Kidney glomerular epithelial cell (primary cell): ENCODE results near the gene STT3A.

Experiments used
- DNase-seq: peaks from one replicate; lab custom pipeline; 2025; lab: John Stamatoyannopoulos, UW

Gene STT3A

GRCh38 chr11:125588505-125588904, 4.1 kb upstream of the STT3A start:
- no peak for DNase-seq

GRCh38 chr11:125591649-125592304, 875 bp upstream of the STT3A start:
- DNase-seq, result peak; percentile 81

DNA sequence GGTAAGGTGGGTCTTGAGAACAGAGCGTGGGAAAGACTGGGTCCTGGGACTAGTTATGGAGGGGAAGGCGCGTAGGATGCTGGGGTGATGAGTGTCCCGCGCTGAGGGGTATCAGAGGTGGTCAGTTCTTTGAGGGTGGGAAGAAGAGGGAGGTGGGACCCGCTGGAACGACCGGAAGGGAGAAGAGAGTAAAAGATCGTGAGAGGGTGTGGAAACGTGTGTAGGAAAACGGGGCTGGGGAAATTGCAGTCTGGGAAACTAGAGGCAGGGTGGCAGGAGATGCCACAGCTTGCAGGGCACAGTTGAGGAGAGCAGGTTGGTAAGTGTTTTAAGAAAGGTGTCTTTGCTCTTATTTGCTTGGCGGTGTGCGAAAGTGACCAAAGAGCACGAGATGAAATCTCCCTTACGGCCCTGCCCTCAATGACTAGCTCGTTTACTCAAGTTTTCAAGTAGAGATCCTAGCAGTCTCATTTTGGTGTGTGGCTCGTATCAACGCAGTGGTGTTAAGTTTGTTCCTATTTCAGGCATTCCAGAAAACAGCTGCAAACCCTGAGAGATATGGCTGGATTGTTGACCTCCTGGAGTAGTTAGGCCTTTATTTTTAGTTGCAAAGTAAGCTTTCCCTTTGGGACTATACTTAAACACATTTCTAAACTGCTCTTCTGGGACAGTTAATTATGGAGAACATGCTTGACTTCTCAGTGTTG, 615 bp downstream of the STT3A start:
- DNase-seq, result peak; percentile 63

GRCh38 chr11:125594958-125595357, 2.3 kb downstream of the STT3A start:
- no peak for DNase-seq

- no peak for DNase-seq
These were observed 8.0 kb downstream of the STT3A start for GRCh38 chr11:125600663-125601062.

- no peak for DNase-seq
These were observed 10.6 kb downstream of the STT3A start for GRCh38 chr11:125603207-125603606.

DNA sequence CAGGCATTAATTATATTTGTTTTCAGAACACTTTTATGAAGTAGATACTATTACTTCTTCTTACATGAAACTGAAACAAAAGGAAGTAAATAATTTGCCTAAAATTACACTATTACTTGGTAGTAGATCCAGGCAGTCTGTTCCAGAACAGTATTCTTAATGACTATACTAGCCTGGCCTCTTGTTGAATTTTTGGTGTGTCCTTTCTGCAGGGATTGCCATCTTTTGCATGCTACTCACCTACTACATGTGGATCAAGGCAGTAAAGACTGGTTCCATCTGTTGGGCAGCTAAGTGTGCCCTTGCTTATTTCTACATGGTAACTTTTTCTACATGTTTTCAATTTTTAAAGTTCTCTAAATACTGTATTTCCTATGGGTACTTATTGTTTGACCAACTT, 12.8 kb downstream of the STT3A start:
- no peak for DNase-seq

DNA sequence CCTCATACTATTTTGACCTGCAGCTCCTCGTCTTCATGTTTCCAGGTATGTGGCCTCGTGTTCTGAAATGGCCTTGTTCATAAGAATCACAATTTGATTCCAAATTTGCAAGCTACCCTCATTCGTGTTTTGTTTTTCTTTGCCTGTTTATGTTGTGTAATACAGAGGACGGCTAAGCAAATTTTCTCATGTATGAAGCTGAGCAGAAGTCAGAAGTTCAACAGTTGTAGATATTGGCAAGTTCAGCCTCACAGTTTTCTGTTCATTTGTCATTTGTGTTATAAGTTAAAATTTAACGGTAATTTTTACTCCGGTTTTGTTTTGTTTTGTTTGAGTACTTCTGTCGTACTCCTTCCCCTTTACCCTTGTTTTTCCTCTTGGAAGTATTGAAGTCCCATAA, 16.9 kb downstream of the STT3A start:
- DNase-seq, result no peak

GRCh38 chr11:125618383-125618782, 25.7 kb downstream of the STT3A start:
- no peak for DNase-seq

- DNase-seq, result peak; percentile 45
These were observed 29.3 kb downstream of the STT3A start for GRCh38 chr11:125621995-125622394.

- DNase-seq, result no peak
These were observed 30.4 kb downstream of the STT3A start for GRCh38 chr11:125623064-125623463.

DNA sequence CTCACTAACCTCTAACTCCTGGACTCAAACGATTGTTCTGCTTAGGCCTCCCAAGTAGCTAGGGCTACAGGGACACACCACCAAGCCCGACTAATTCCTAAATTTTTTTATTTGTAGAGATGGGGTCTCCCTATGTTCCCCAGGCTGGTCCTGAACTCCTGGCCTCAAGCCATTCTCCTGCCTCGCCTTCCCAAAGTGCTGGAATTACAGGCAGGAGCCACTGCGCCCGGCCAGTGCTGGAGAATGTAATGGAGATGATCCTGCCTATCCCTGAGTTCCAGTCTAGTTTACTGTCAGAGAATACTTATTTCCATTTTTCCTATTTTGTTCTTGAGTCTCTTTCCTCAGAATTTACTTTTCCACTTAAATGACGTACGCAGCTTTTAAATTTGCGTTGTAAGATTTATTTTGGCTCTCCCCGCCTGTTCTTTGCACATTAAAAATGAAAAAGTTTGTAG, 32.1 kb downstream of the STT3A start, which contains the start of gene CHEK1:
Gene CHEK1 (plus strand): TSS at position 408 of the 458 bp plus-strand sequence. CDS start 1,606 bp downstream, outside the sequence.
- DNase-seq, result no peak

- peak; percentile 72 for DNase-seq
These were observed 32.6 kb downstream of the STT3A start for GRCh38 chr11:125625225-125625629.

DNA sequence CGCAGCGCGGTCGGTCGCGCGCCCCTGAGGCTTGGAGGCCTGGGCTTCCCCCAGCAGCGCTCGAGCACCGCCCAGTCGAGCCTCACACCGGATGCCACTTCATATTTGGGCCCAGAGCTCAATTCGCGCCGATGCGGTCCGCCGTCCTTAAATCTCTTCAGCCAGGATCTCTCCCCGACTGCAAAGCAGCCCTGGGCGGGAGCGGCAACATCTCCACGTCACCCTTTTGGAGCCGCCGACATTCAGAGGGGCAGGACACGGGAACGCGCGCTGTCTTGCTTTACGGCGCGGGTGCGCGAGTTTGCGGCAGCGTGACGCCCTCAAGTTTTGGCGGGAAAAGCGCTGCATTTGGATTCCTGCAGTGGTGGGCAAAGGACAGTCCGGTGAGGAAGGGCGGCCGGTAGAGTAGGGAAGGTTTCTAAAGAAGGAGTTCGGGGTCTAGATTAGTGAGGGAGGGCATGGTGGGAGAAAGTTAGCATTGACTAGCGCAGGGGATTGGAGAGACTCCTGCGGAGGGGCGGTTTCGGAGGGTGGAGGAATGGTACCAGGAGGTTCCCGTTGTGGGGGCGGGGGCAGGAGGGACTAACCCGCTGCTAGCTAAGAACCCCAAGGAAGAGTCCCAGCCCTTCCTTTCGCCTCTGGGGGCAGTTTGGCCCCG, 33.1 kb downstream of the STT3A start:
- DNase-seq, result peak; percentile 85

DNA sequence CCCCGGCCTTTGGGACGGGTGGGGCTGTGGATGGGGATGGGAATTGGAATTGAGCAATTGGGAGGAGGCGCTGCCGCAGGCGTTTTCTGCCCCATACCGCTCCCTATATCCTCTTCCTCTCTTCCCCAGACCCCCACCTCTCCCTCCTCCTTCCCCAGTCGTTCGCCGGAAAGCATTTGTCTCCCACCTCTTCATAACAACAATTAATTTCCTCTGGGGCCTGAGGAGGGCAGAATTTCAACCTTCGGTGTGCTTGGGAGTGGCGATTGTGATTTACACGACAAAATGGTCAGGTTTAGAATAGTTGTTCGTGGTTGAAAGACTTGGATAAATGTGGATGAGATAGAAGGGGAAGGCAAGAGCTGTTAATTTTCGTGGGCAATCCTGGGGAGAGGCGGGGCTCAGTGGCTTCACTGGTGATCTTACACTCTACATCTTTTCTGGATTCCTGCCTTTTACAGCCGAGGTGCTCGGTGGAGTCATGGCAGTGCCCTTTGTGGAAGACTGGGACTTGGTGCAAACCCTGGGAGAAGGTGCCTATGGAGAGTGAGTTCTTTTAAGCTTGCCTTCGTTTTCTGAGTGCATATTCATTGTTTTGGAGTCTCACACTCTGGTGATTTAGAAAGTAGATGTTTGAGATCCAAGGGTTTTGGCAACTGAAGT, 33.8 kb downstream of the STT3A start:
- DNase-seq, result peak; percentile 76

GRCh38 chr11:125627236-125627910, 34.7 kb downstream of the STT3A start:
- no peak for DNase-seq

- no peak for DNase-seq
These were observed 45.2 kb downstream of the STT3A start for GRCh38 chr11:125637840-125638239.

DNA sequence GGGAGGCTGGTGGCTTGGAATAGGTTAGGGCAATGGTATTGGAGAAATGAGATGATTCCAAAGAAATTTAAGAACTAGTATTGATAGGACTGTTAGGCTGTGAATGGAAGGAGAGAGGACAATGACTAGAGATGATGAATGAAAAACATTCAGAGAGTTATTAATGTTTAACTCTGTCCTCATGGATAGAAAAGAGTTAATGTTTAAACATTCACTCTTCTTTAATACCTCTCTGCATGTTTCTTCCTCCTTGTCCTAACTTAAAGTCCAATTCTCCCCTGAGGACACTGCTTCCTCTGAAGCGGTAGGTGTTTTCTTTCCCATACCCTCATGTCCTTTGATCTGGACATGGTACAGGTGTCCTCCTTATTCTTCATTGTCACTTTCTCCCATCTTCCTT, 45.7 kb downstream of the STT3A start:
- DNase-seq, result peak; percentile 43

- no peak for DNase-seq
These were observed 53.2 kb downstream of the STT3A start for GRCh38 chr11:125645871-125646270.

DNA sequence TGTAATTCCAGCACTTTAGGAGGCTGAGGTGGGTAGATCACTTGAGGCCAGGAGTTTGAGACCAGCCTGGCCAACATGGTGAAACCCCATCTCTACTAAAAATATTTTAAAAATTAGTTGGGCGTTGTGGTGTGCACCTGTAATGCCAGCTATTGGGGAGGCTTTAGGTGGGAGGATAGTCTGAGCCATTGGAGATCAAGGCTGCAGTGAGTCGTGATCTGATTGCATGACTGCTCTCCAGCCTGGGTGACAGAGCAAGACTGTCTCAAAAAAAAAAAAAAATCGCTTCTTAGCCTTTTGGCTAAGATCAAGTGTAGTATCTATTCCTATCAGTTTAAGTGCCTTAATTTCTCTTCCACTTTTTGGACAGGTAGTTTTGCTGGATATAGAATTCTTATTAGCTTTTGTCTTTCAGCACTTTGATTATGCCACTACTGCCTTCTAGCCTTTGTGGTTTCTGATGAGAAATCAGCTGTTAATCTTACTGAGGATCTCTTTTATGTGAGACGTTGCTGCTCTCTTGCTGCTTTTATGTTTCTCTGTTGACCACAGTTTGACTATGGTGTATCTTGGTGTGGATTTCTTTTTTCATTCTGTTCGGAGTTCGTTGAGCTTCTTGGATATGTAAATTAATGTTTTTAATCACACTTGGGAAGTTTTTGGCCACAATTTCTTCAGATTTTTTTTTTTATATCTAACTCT, 57.0 kb downstream of the STT3A start:
- no peak for DNase-seq

DNA sequence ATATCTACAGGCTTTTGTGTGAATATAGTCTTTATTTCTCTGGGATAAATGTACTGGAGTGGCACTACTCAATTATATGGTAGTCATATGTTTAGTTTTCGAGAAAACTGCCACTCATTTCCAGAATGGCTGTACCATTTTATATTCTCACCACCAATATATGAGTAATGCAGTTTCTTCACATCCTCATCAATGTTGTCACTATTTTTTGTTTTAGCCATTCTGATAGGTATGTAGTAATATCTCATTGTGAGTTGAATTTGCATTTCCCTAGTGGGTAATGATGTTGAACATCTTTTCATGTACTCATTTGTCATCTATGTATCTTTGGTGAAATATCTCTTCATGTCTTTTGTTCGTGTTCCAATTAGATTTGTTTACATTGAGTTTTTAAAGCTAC, 70.0 kb downstream of the STT3A start:
- DNase-seq, result no peak
